HepG2 (cell line): Measurements from ENCODE around the gene COPS7A. TPM values are rescaled to one million over a fixed set of nuclear protein-coding genes. Genes with fewer than 3 reads are reported as not detected.

Experiments
- ARID5B ChIP-seq: IDR thresholded peaks from 2 replicates; pipeline ENCODE4 v1.4.0; 2020; ENCODE audit warnings: mild to moderate bottlenecking, missing genetic modification reagents
- DNMT3B ChIP-seq: conservative IDR thresholded peaks from 2 replicates; pipeline ENCODE4 v1.6.1; 2016; ENCODE audit warnings: missing biosample characterization, control low read depth
- HNRNPL ChIP-seq: fragments of 200-400 bp; formaldehyde crosslinking; IDR thresholded peaks from 2 replicates; pipeline ENCODE4 v1.6.1; 2017; ENCODE audit warnings: mild to moderate bottlenecking, low read depth, low read length
- KDM2A ChIP-seq: sonication (generic); formaldehyde crosslinking; IDR thresholded peaks from 2 replicates; pipeline ENCODE4 v1.4.0; 2020; ENCODE audit warnings: low read depth, missing genetic modification reagents, borderline replicate concordance
- MAFF ChIP-seq: IDR thresholded peaks from 2 replicates; pipeline ENCODE4 v1.6.1; 2011; ENCODE audit warnings: low read depth, low read length, improper control_type of control experiment
- MED1 ChIP-seq: sonication (generic); formaldehyde crosslinking; IDR thresholded peaks from 2 replicates; pipeline ENCODE4 v1.4.0; 2020; ENCODE audit warnings: missing genetic modification reagents
- MED8 ChIP-seq: sonication (generic); formaldehyde crosslinking; IDR thresholded peaks from 2 replicates; pipeline ENCODE4 v1.8.1; 2023; ENCODE audit warnings: mild to moderate bottlenecking, missing genetic modification reagents; ENCODE audit not compliant: insufficient replicate concordance
- MYC ChIP-seq: sonication (generic); formaldehyde crosslinking; IDR thresholded peaks from 2 replicates; pipeline ENCODE4 v1.9.0; 2021; ENCODE audit warnings: missing genetic modification reagents, borderline replicate concordance
- PPARG ChIP-seq: conservative IDR thresholded peaks from 2 replicates; pipeline ENCODE4 v1.6.1; 2016; ENCODE audit warnings: missing biosample characterization, missing genetic modification reagents
- RBM22 ChIP-seq: fragments of 200-400 bp; formaldehyde crosslinking; optimal IDR thresholded peaks from 2 replicates; pipeline ENCODE3; 2017; ENCODE audit warnings: mild to moderate bottlenecking, low read length, moderate library complexity
- SMC3 ChIP-seq: IDR thresholded peaks from 2 replicates; pipeline ENCODE4 v1.6.1; 2011; ENCODE audit warnings: low read length, improper control_type of control experiment
- TCF7 ChIP-seq: sonication (generic); IDR thresholded peaks from 2 replicates; pipeline ENCODE4 v1.6.1; 2016; ENCODE audit warnings: antibody characterized with exemption, low read depth
- THRA ChIP-seq: sonication (generic); formaldehyde crosslinking; IDR thresholded peaks from 2 replicates; pipeline ENCODE4 v1.4.0; 2020; ENCODE audit warnings: missing genetic modification reagents, borderline replicate concordance
- USF2 ChIP-seq, 2 experiments: sonication (generic) in 1 of 2; formaldehyde crosslinking in 1 of 2; IDR thresholded peaks; 2 replicates each; pipeline versions ENCODE4 v1.5.1 to v1.6.1; 2011 to 2020; ENCODE audit warnings: borderline replicate concordance in 1 of 2, low read depth in 1 of 2, low read length in 1 of 2, mild to moderate bottlenecking in 1 of 2, missing genetic modification reagents in 1 of 2, moderate library complexity in 1 of 2
- ZNF205 ChIP-seq: IDR thresholded peaks from 2 replicates; pipeline ENCODE4 v1.6.1; 2018; ENCODE audit warnings: missing biosample characterization, missing genetic modification reagents
- ZNF550 ChIP-seq: sonication (generic); formaldehyde crosslinking; IDR thresholded peaks from 2 replicates; pipeline ENCODE4 v1.4.0; 2020; ENCODE audit warnings: mild to moderate bottlenecking, missing genetic modification reagents, borderline replicate concordance
- ZSCAN30 ChIP-seq: sonication (generic); formaldehyde crosslinking; IDR thresholded peaks from 2 replicates; pipeline ENCODE4 v1.5.0; 2020; ENCODE audit warnings: mild to moderate bottlenecking, missing genetic modification reagents
- polyA plus RNA-seq, 8 experiments: library from polyadenylated mRNA; depleted of rRNA in 3 of 8; stranded (reverse) in 7 of 8; unstranded in 1 of 8; fragments of >200 nt; fragmentation: Illumina TruSeq in 4 of 8; extraction: Trizol in 4 of 8; gene quantifications; 2 replicates each; pipeline versions ENCODE4 v1.2.1 to v1.2.3, GENCODE V29; 2011 to 2016; ENCODE audit warnings: low read depth in 4 of 8, missing spikeins in 1 of 8, mixed read lengths in 1 of 8; ENCODE audit not compliant: insufficient read depth in 1 of 8
- total RNA-seq, 5 experiments: library from RNA; depleted of rRNA; stranded (reverse); fragments of >200 nt; fragmentation: Illumina TruSeq; extraction: Trizol; gene quantifications; 2 replicates each; pipeline ENCODE4 v1.2.3, GENCODE V29; 2016; ENCODE audit warnings: low read depth in 1 of 5

Gene COPS7A
- total and polyA plus RNA-seq, 2 of the 13 experiments (the other 11 are each of a cell fraction or from before 2014, with no cell fraction given) = 40.0 to 73.6 TPM

DNA sequence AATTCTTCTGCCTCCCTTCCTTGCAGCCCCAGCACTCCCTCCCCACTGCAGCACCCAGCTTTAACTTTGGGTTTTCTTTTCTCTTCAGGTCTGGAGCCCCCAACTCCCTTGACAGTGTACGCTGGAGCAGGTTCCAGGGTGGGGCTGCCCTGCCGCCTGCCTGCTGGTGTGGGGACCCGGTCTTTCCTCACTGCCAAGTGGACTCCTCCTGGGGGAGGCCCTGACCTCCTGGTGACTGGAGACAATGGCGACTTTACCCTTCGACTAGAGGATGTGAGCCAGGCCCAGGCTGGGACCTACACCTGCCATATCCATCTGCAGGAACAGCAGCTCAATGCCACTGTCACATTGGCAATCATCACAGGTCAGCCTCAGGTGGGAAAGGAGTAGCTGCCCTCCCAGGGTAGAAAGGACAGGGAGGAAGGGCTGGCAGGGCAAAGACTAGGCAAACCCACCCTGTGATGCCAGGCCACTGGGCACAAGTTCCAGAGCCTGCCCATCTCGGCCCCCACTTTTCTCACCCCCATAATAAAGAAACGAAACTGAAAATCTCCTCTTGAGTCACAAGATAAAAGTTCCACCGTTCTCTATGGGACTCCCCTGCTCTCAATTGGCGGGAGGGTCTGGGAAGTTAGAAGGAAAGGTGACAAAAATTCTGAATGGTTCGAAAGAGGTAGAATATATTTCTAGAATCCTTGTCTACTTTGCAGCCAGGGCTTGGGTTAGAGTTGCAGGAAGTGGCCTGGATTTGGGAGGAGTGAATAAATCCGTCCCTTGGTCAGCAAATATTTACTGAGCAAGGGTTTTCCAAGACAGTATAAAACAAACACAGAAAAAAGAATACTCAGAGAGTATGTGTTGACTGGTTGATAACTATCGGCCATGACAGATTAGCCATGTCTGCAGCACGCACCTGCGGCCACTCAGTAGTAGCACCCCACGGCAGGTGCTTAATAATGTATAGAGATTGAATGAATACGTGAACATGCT, 51.6 kb downstream of the COPS7A start (continued):
- TF ChIP-seq ARID5B (CRISPR knock-in tag) = peak; percentile 95
- TF ChIP-seq SMC3 = no peak
- TF ChIP-seq ZNF205 (CRISPR knock-in tag) = peak; percentile 75; the same call in 1 of the 2 replicates
- peak; percentile 17; the same call in 1 of the 2 replicates for TF ChIP-seq MYC (CRISPR knock-in tag)
- TF ChIP-seq HNRNPL = no peak
- TF ChIP-seq PPARG = peak; percentile 77
- peak; percentile 62 for TF ChIP-seq TCF7
- no peak for TF ChIP-seq KDM2A (CRISPR knock-in tag)
- peak; percentile 88 for TF ChIP-seq MED1 (CRISPR knock-in tag)
- no peak for TF ChIP-seq ZNF550 (CRISPR knock-in tag)
- TF ChIP-seq MED8 (CRISPR knock-in tag) = peak; percentile 36
- no peak for TF ChIP-seq ZSCAN30
- no peak for TF ChIP-seq RBM22
- TF ChIP-seq THRA (CRISPR knock-in tag) = peak; percentile 84; the same call in 1 of the 2 replicates
- TF ChIP-seq USF2 (IDR thresholded peaks at IDR 0.05; ENCODE audit: low read depth, low read length) = no peak
- no peak for TF ChIP-seq USF2 (CRISPR knock-in tag; IDR thresholded peaks at IDR 0.05; ENCODE audit: borderline replicate concordance)
- TF ChIP-seq MAFF = peak; percentile 47; the same call in 1 of the 2 replicates
- TF ChIP-seq DNMT3B (CRISPR knock-in tag) = no peak
